GM18508 (cell line): ENCODE results near the gene KDM6A.
"Not testable (repeated sequence)": the region's sequence is repeated elsewhere in the genome, so short reads cannot be mapped to it uniquely, and the experiment has no call there.

Experiments used
- ATAC-seq: cut with Tn5 transposase; IDR thresholded peaks from one replicate; pipeline ENCODE4 v1.9.1; 2021; ENCODE audit warnings: moderate number of reproducible peaks; ENCODE audit not compliant: insufficient read depth, unreplicated experiment

Gene KDM6A

GRCh38 chrX:45059906-45060305, 186.9 kb downstream of the KDM6A start:
- not testable (repeated sequence) for ATAC-seq

DNA sequence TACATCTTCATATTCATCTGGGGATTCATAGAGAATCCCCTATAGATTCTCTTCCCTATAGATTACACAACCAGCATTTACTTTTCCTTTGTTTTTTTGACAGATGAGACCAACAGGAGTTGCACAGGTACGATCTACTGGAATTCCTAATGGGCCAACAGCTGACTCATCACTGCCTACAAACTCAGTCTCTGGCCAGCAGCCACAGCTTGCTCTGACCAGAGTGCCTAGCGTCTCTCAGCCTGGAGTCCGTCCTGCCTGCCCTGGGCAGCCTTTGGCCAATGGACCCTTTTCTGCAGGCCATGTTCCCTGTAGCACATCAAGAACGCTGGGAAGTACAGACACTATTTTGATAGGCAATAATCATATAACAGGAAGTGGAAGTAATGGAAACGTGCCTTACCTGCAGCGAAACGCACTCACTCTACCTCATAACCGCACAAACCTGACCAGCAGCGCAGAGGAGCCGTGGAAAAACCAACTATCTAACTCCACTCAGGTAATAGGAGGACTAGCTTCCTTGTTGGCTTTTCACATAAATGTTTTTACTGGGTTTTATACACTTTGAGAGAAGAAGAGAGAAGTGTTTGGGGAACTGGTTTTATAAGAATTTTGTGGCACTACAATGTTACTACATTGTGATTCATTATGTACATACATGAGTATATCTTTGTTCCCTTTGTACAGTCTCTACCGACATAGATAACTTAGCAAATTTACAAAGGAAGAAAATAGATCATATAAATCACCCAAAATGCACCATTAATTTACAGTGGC, 190.5 kb downstream of the KDM6A start:
- ATAC-seq: no peak

DNA sequence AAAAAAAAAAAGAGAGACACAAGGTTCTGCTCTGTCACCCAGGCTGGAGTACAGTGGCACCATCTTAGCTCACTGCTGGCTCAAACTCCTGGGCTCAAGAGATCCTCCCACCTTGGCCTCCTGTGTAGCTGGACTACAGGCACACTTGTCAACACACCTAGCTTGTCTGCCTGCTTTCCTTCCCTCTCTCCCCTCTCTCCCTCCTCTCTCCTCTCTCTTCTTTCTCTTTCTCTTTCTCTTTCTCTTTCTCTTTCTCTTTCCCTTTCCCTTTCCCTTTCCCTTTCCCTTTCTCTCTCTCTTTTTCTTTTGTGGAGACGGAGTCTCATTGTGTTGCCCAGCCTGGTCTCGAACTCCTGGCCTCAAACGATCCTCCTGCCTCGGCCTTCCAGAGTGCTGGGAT, 195.6 kb downstream of the KDM6A start:
- ATAC-seq: no peak

DNA sequence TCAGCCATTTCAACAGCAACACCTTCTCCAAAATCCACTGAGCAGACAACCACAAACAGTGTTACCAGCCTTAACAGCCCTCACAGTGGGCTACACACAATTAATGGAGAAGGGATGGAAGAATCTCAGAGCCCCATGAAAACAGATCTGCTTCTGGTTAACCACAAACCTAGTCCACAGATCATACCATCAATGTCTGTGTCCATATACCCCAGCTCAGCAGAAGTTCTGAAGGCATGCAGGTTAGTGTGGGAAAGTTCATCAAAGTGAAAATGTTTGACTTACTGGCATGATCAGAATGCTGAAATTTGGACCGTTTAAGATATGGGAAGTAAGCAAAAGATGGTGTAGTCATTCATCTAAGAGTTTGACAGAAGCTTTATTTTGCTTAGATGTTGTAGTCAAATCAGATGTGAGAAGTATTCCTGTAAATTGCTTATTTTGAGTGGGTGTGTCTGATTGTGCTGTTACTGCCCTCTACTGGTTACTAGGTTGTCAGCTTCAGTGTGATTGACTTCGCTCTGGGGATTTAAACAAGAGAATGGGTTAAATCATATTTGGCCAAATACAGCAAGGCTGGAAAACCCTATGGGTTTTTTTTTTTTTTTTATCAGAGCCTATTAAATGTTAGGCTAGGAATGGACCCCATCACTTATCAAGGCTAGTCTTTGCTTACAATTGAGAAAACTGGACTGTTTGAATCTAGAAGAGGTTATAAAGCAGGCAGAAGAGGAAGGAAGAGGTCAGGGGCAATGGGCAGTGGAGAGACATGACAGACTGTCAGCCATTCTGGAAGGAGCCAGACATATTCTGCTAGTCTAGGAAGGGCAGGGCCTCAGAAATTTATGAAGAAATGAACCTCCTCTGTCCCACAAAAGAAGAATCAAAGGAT, 197.4 kb downstream of the KDM6A start:
- no peak for ATAC-seq

GRCh38 chrX:45073011-45073410, 200.0 kb downstream of the KDM6A start:
- not testable (repeated sequence) for ATAC-seq

- ATAC-seq: peak; percentile 82
Observed at GRCh38 chrX:45077748-45078424, 204.9 kb downstream of the KDM6A start.

DNA sequence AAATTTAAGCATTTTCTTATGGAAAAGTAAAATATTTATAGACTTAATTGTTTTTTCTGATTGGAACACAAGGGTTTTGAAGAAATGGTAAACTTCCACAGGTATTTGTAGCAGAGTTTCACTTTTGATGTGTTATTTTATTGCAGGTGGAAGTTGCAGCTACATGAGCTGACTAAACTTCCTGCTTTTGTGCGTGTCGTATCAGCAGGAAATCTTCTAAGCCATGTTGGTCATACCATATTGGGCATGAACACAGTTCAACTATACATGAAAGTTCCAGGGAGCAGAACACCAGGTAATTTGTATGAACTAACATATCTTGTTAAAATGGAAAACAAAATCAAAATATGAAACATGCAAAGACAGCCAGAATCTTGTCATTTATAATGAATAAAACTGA, 210.3 kb downstream of the KDM6A start:
- no peak for ATAC-seq

GRCh38 chrX:45110494-45110893, 237.5 kb downstream of the KDM6A start:
- ATAC-seq: no peak

- no peak for ATAC-seq
Observed at GRCh38 chrX:45126158-45126557, 253.2 kb downstream of the KDM6A start.

- ATAC-seq: no peak
Observed at GRCh38 chrX:45128896-45129454, 256.0 kb downstream of the KDM6A start.

GRCh38 chrX:45133465-45133864, 260.5 kb downstream of the KDM6A start:
- no peak for ATAC-seq

DNA sequence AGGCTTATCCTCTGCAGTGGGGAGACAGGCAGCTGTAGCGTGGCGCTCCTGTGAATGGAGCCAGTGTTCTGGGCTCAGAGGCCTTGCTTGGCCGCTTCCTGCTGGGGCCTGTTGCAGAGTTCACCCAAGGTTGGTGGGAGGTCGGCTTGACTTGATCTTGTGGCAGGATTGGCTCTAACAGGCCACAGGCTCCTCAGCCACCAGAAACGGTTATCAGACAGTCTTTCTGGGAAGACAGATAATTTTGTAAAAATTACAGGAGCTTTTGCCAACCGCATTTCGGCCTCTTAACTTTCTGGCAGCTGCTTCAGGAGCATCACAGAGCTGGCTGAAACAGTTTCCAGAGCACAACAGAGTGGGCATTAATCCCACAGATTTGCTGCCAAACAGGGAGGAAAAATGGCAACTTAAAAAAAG, 261.3 kb downstream of the KDM6A start:
- no peak for ATAC-seq

DNA sequence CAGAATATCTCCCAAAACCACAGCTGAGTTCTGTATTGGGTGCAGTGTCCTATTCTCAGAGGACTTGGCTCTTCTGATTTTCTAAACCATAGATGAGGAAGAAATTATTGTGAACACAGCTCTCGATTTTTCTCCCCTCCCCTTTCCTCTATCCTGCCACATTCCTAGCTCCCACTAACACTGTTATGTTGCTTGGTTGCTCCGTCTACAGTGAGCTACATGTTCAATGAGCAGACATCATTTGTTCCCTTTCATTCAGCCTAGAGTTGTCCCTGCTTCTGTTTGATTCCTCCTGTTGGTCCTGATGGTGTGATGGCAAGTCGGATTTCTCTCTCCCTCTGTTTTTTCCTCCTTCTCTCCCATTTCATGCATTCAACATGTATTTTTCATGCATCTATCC, 261.8 kb downstream of the KDM6A start:
- ATAC-seq: no peak

GRCh38 chrX:45135391-45136075, 262.5 kb downstream of the KDM6A start:
- not testable (repeated sequence) for ATAC-seq

- ATAC-seq: no peak
Observed at GRCh38 chrX:45137531-45137930, 264.5 kb downstream of the KDM6A start.

- ATAC-seq: no peak
Observed at GRCh38 chrX:45138525-45138924, 265.5 kb downstream of the KDM6A start.

DNA sequence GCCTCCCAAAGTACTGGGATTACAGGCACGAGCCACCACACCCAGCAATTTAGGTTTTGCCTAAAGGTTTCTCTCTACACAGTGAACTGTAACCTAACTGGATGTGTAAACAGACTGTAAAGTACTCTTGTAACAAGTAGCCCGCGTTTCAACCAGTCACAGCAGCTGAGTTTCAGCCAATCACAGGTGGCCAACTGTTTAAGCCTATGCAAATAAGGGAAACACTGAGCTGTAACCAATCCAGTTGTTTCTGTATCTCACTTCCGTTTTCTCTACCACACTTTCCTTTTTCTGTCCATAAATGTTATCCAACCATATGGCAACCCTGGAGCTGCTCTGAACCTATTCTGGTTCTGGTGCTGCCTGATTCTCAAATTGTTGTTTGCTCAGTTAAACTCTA, 267.8 kb downstream of the KDM6A start:
- no peak for ATAC-seq

GRCh38 chrX:45142185-45142584, 269.2 kb downstream of the KDM6A start:
- no peak for ATAC-seq

DNA sequence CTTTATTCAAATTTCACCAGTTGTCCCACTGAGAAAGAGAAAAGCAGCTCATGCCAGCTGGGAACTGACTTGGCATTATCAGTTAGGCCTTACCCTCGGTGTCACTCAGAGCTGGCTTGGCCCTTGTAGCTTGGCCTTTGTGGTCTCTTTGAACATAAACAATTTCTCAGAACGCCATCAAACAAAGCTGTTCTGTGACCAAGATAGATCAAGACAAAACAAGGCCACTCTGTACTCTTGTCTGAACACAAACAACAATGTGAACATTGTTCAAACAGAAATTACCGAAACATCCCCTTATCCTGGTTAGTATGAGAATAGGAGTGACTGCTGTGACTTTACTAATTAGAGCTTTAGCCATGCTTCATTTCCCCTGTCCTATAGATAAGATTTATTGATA, 270.5 kb downstream of the KDM6A start:
- ATAC-seq: no peak
